Uterus (tissue), 4 donors: ENCODE data around the gene JPH3. TPM values are rescaled to one million over a fixed set of nuclear protein-coding genes. Genes with fewer than 3 reads are reported as not detected.
A peak's percentile ranks its signal among the peaks of the same experiment; 100 is the strongest.

Experiments
- DNase-seq, 2 donors: peaks; one replicate each; pipeline ENCODE4 v3.0.0-alpha.2; 2019 to 2020
- H3K27ac ChIP-seq, 2 donors: fragments of 200-600 bp; sonication (generic); 1 replicate in 1 of 2; 2 replicates in 1 of 2; pipeline ENCODE4 v1.5.1; 2016 to 2018
- H3K27me3 ChIP-seq, 2 donors: fragments of 200-600 bp; sonication (generic); one replicate each; pipeline ENCODE4 v1.5.1; 2018 to 2019; ENCODE audit warnings: control low read depth in 1 of 2
- H3K36me3 ChIP-seq, 2 donors: fragments of 200-600 bp; sonication (generic); one replicate each; pipeline ENCODE4 v1.5.1; 2019; ENCODE audit warnings: control low read depth in 1 of 2
- H3K4me1 ChIP-seq, 2 donors: fragments of 200-600 bp; sonication (generic); one replicate each; pipeline ENCODE4 v1.5.1; 2018 to 2019; ENCODE audit warnings: control low read depth in 1 of 2
- H3K4me3 ChIP-seq, 2 donors: fragments of 200-600 bp; sonication (generic); 1 replicate in 1 of 2; 2 replicates in 1 of 2; pipeline ENCODE4 v1.5.1; 2018 to 2019; ENCODE audit warnings: mild to moderate bottlenecking in 1 of 2
- H3K9me3 ChIP-seq, 2 donors: fragments of 200-600 bp; sonication (generic); one replicate each; pipeline ENCODE4 v1.5.1; 2019; ENCODE audit warnings: control low read depth in 1 of 2
- POLR2A ChIP-seq, 2 donors: fragments of 450-650 bp; IDR thresholded peaks; one replicate each; pipeline ENCODE4 v1.6.1; 2016; ENCODE audit warnings: antibody characterized with exemption in 2 of 2, mild to moderate bottlenecking in 1 of 2, moderate library complexity in 1 of 2
- intact Hi-C: fragments of 100-400 bp; cut with DNase I; formaldehyde crosslinking; loops from one replicate; pipeline ENCODE4 v1.15.1; 2023; ENCODE audit warnings: low total_unique reads
- total RNA-seq, 4 donors: library from RNA; depleted of rRNA in 3 of 4; stranded (reverse); fragments of >200 nt in 3 of 4; gene quantifications; one replicate each; pipeline versions ENCODE4 v1.1.0 to v1.2.4, GENCODE V29; 2014 to 2023
- TF ChIP-seq, protein P1 (sequence below), 4 experiments: fragments of 200-600 bp in 2 of 4; fragments of 450-650 bp in 2 of 4; sonication (generic) in 2 of 4; IDR thresholded peaks; one replicate each; pipeline ENCODE4 v1.5.1; 2016 to 2019; ENCODE audit warnings: antibody characterized with exemption in 4 of 4, mild to moderate bottlenecking in 2 of 4, moderate library complexity in 1 of 4
- donor health status: DM: yes; HTN: yes; CAD: no.

JPH3 gene
- total RNA-seq, 4 donors from 2014 or later, result 0.27 to 1.1 TPM; not detected in 2

DNA sequence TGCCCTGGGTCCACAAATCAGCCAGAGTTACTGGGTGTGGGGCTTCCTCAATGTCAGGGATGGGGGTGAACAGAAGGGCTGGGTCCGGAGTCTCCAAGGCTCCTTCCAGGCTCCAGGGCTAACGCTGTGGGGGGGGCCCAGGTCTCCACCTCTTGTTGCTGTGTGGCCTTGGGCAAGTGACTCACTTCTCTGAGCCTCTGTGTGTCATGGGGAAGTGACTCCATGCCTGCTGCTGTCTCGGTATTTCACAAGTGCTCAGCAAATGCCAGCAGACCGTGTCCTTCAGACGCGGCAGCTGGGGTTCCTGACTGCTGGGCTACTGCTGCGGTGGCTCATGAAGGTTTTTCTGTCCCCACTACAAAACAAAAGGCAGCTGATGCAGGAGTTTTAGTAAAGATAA lies 26.6 kb downstream of the JPH3 start:
- intact Hi-C loops, result no loop called here
- Histone ChIP-seq H3K27me3 (no peaks in the 10 kb centered on the region), H3K9me3 (no peaks in the 10 kb centered on the region), H3K4me3 (no peak overlapping the region), H3K27ac (no peak overlapping the region), H3K4me1 (no peaks in the 10 kb centered on the region), H3K36me3 (no peaks in the 10 kb centered on the region)
- TF ChIP-seq POLR2A (IDR thresholded peaks at IDR 0.05), result no peak
- TF ChIP-seq, protein P1, sequence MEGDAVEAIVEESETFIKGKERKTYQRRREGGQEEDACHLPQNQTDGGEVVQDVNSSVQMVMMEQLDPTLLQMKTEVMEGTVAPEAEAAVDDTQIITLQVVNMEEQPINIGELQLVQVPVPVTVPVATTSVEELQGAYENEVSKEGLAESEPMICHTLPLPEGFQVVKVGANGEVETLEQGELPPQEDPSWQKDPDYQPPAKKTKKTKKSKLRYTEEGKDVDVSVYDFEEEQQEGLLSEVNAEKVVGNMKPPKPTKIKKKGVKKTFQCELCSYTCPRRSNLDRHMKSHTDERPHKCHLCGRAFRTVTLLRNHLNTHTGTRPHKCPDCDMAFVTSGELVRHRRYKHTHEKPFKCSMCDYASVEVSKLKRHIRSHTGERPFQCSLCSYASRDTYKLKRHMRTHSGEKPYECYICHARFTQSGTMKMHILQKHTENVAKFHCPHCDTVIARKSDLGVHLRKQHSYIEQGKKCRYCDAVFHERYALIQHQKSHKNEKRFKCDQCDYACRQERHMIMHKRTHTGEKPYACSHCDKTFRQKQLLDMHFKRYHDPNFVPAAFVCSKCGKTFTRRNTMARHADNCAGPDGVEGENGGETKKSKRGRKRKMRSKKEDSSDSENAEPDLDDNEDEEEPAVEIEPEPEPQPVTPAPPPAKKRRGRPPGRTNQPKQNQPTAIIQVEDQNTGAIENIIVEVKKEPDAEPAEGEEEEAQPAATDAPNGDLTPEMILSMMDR (IDR thresholded peaks at IDR 0.05), result no peak
- no peak for DNase-seq

DNA sequence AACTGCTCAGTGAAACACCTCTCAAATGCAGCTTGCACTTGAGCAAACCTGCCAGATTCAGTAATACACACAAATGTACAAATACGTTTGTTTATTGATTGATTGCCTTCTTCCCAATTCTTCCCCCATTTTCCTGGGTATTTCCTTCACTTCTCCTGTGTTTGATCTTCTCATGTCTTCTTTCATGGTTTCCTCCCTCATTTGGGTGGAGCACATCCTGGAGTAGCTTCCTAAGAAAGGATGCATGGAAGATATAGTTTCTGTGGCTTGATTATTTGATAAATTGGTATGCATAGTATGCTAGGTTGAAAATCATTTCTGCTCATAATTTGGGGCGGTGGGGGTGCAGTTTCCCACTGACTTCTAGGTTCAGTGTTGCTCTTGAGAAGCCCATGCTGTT lies 28.8 kb downstream of the JPH3 start:
- TF ChIP-seq POLR2A (IDR thresholded peaks at IDR 0.05), result no peak
- TF ChIP-seq, protein P1 (IDR thresholded peaks at IDR 0.05), result no peak
- intact Hi-C loops, result no loop called here
- Histone ChIP-seq H3K27ac (no peak overlapping the region), H3K27me3 (no peaks in the 10 kb centered on the region), H3K4me3 (no peak overlapping the region), H3K9me3 (no peaks in the 10 kb centered on the region), H3K4me1 (peaks cover 0 to 5% of the 10 kb centered on the region in 2 donors), H3K36me3 (no peaks in the 10 kb centered on the region)
- no peak for DNase-seq

DNA sequence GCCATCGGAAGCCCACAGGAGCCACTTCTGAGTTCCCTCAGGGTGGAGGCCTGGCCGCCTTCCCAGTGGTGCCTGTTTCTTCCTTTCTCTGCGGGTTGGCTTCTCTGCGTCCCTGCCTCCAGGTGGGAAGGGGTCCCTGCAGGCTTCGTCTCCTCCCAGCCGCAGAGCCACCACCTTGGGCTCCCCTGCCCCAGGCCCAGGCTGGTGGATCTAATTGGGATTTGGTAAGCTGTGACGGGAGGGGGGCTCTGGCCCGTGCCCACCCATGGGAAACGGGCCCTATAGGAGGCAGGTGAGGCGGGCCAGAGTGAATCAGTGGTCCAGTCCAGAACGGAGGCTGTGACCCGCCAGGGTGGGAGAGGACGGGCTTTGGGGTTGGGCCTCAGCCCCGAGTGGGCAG lies 32.1 kb downstream of the JPH3 start:
- no peaks in the 10 kb centered on the region for H3K27me3 ChIP-seq
- no peaks in the 10 kb centered on the region for H3K36me3 ChIP-seq
- peaks cover 0 to 6% of the 10 kb centered on the region in 2 donors for H3K4me1 ChIP-seq
- H3K4me3 ChIP-seq, result no peak overlapping the region
- TF ChIP-seq, protein P1 (IDR thresholded peaks at IDR 0.05), result no peak
- no peak for TF ChIP-seq POLR2A (IDR thresholded peaks at IDR 0.05)
- no peak for DNase-seq
- H3K27ac ChIP-seq, result no peak overlapping the region
- no peaks in the 10 kb centered on the region for H3K9me3 ChIP-seq
- intact Hi-C loops, result no loop called here

DNA sequence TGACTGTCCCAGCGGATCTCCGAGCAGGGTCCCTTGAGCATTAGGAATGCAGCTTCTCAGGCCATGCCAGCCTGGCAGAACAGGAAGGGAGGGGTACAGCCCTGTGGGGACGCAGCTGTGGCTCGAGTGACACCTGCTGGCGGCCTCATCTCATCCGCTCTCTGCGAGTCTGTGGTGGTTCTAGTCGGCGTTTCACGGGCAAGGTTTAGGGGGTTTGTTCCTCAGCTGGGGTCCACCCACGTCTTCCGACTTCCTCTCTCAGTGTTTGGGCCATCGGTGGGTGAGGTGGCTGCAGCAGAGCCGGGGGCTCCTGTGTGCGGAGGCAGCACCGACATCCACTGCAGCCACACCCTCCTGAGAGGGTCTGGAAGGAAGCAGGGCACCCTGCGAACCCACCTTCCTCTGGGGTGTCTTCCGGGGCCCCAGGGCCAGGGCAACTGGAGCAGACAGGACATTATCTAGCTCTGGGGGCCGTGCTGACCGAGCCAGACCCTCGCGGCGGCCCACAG lies 33.3 kb downstream of the JPH3 start:
- Histone ChIP-seq H3K4me1 (peaks cover 0 to 6% of the 10 kb centered on the region in 2 donors), H3K4me3 (no peak overlapping the region), H3K36me3 (no peaks in the 10 kb centered on the region), H3K27ac (no peak overlapping the region), H3K9me3 (no peaks in the 10 kb centered on the region), H3K27me3 (no peaks in the 10 kb centered on the region)
- DNase-seq, result peak; percentile 35 to 42
- intact Hi-C loops, result loop anchor here (5.0 kb wide), 2 partner anchors 83 to 218 kb away; no protein-coding TSS in a partner anchor
- no peak for TF ChIP-seq POLR2A (IDR thresholded peaks at IDR 0.05)
- TF ChIP-seq, protein P1 (IDR thresholded peaks at IDR 0.05), result peak; percentile 19 to 57 (median 48)

DNA sequence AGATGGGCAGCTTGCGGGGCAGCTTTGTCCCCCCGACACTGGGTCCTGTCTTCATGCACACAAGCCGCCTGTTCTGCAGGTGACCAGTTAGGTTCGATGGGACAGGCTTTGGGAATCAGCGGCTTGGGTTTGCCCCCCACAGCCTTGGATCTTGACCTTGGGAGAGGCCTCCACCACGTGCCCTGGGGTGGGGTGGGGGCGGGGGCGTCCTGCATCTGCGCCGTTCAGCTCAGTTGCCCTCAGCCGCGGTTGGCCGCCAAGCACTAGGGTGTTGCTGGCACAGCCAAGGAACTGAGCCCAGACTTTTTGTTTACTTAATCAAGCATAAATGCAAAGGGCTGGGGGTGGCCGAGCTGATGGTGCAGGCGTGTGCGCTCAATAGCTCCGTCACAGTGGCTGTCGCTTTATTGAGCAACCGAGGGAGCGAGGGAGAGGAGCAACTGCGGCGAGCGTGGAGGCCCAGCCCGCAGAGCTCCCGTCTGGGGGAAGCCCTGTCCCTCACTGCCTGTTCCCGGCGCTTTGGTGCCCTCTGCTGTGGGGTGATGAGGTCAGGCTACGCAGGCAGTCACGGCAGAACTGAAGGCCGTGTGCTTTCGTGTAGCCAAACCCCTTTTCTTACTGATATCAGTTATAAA lies 33.9 kb downstream of the JPH3 start:
- intact Hi-C loops, result loop anchor here (5.0 kb wide), 2 partner anchors 84 to 219 kb away; no protein-coding TSS in a partner anchor
- no peaks in the 10 kb centered on the region for H3K9me3 ChIP-seq
- no peak overlapping the region for H3K4me3 ChIP-seq
- peaks cover 0 to 6% of the 10 kb centered on the region in 2 donors for H3K4me1 ChIP-seq
- H3K27ac ChIP-seq, result no peak overlapping the region
- peak; percentile 65 to 67 for DNase-seq
- no peaks in the 10 kb centered on the region for H3K27me3 ChIP-seq
- TF ChIP-seq, protein P1 (IDR thresholded peaks at IDR 0.05), result peak; percentile 62 to 73 (median 66)
- no peak for TF ChIP-seq POLR2A (IDR thresholded peaks at IDR 0.05)
- no peaks in the 10 kb centered on the region for H3K36me3 ChIP-seq
